Naive thymus-derived CD4-positive, alpha-beta T cell (primary cell): ENCODE measurements around the gene APMAP. TPM values are rescaled to one million over a fixed set of nuclear protein-coding genes. Genes with fewer than 3 reads are reported as not detected.

Experiments used
- ATAC-seq: fragments of 150-1000 bp; cut with Tn5 transposase; 2 replicates; pipeline ENCODE4 v1.10.0; 2021; ENCODE audit warnings: mild to moderate bottlenecking, moderate library complexity
- CTCF ChIA-PET: fragments of 350-600 bp; sonication (Branson Sonifier 250); formaldehyde crosslinking; loops from one replicate; lab custom pipeline; 2021; ENCODE audit warnings: antibody characterized with exemption; lab: Charles Lee
- POLR2A ChIA-PET: fragments of 350-600 bp; sonication (Branson Sonifier 250); formaldehyde crosslinking; loops from one replicate; lab custom pipeline; 2021; ENCODE audit warnings: antibody characterized with exemption, inconsistent platforms; lab: Charles Lee
- DNase-seq, 9 donors: peaks; one replicate each; pipeline versions ENCODE4 v3.0.0 to v3.0.0-alpha.2; 2020 to 2022; ENCODE audit warnings: mixed read lengths in 1 of 9
- H3K27ac ChIP-seq: one replicate; pipeline ENCODE4 v1.7.0; 2013; ENCODE audit warnings: mild to moderate bottlenecking, low read depth, low read length, moderate library complexity
- H3K27me3 ChIP-seq, 2 donors: one replicate each; pipeline ENCODE4 v1.7.0; 2013; ENCODE audit warnings: low read length in 2 of 2, mild to moderate bottlenecking in 2 of 2, moderate library complexity in 2 of 2; ENCODE audit not compliant: control insufficient read depth in 2 of 2, insufficient read depth in 2 of 2
- H3K36me3 ChIP-seq, 3 experiments: 1 replicate in 2 of 3; 2 replicates in 1 of 3; pipeline ENCODE4 v1.7.0; 2013; ENCODE audit warnings: low read length in 3 of 3, mild to moderate bottlenecking in 3 of 3, moderate library complexity in 1 of 3; ENCODE audit not compliant: insufficient read depth in 3 of 3, control insufficient read depth in 2 of 3
- H3K4me1 ChIP-seq, 2 donors: one replicate each; pipeline ENCODE4 v1.7.0; 2013; ENCODE audit warnings: low read length in 2 of 2, mild to moderate bottlenecking in 2 of 2, moderate library complexity in 1 of 2; ENCODE audit not compliant: control insufficient read depth in 2 of 2, insufficient read depth in 2 of 2
- H3K4me3 ChIP-seq: 2 replicates; pipeline ENCODE4 v1.7.0; 2013; ENCODE audit warnings: mild to moderate bottlenecking, low read length
- H3K9me3 ChIP-seq, 3 experiments: 1 replicate in 2 of 3; 2 replicates in 1 of 3; pipeline ENCODE4 v1.7.0; 2013; ENCODE audit warnings: low read length in 3 of 3; ENCODE audit not compliant: control insufficient read depth in 2 of 3
- H3K27ac Mint-ChIP-seq, 9 donors: one replicate each; pipeline ENCODE4 v1.8.0; 2020 to 2022; ENCODE audit warnings: mixed read lengths in 9 of 9, mild to moderate bottlenecking in 8 of 9, moderate library complexity in 5 of 9, inconsistent platforms in 2 of 9
- H3K27me3 Mint-ChIP-seq, 5 donors: one replicate each; pipeline ENCODE4 v1.8.0; 2021 to 2022; ENCODE audit warnings: mixed read lengths in 5 of 5, mild to moderate bottlenecking in 1 of 5
- H3K36me3 Mint-ChIP-seq, 5 donors: one replicate each; pipeline ENCODE4 v1.8.0; 2020 to 2022; ENCODE audit warnings: mixed read lengths in 5 of 5, mild to moderate bottlenecking in 3 of 5, inconsistent platforms in 1 of 5
- H3K4me1 Mint-ChIP-seq, 7 donors: one replicate each; pipeline ENCODE4 v1.8.0; 2020 to 2022; ENCODE audit warnings: mixed read lengths in 7 of 7, mild to moderate bottlenecking in 3 of 7, inconsistent platforms in 1 of 7
- H3K4me3 Mint-ChIP-seq, 10 donors: one replicate each; pipeline ENCODE4 v1.8.0; 2020 to 2022; ENCODE audit warnings: mild to moderate bottlenecking in 10 of 10, mixed read lengths in 10 of 10, moderate library complexity in 6 of 10, inconsistent platforms in 2 of 10
- H3K9me3 Mint-ChIP-seq, 11 donors: one replicate each; pipeline ENCODE4 v1.8.0; 2020 to 2022; ENCODE audit warnings: mixed read lengths in 11 of 11, mild to moderate bottlenecking in 4 of 11, inconsistent platforms in 1 of 11, moderate library complexity in 1 of 11
- intact Hi-C, 2 donors: fragments of 100-400 bp; cut with micrococcal nuclease; formaldehyde crosslinking; loops; one replicate each; pipeline ENCODE4 v1.15.1; 2023
- polyA plus RNA-seq, 2 donors: library from polyadenylated mRNA; unstranded; fragments of 300-500 nt; fragmentation: Illumina TruSeq; gene quantifications; one replicate each; pipeline ENCODE4 v1.2.3, GENCODE V29; 2021
- total RNA-seq, 6 experiments: library from RNA in 5 of 6; stranded (reverse) in 5 of 6; gene quantifications; 1 replicate in 5 of 6; 2 replicates in 1 of 6; pipeline ENCODE4 v1.2.3 and lab custom pipeline; 2021 to 2026

Gene APMAP, protein sequence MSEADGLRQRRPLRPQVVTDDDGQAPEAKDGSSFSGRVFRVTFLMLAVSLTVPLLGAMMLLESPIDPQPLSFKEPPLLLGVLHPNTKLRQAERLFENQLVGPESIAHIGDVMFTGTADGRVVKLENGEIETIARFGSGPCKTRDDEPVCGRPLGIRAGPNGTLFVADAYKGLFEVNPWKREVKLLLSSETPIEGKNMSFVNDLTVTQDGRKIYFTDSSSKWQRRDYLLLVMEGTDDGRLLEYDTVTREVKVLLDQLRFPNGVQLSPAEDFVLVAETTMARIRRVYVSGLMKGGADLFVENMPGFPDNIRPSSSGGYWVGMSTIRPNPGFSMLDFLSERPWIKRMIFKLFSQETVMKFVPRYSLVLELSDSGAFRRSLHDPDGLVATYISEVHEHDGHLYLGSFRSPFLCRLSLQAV
- total RNA-seq (10 to 100 TPM; 28.2 to 47.3 (median 38.8) TPM), polyA plus RNA-seq (10 to 100 TPM; 70.2 to 74.6 TPM), total RNA-seq (lab: John Stamatoyannopoulos, UW) (26.1 reads per million, percentile 56 among the genes with 10 or more reads in this experiment)

DNA sequence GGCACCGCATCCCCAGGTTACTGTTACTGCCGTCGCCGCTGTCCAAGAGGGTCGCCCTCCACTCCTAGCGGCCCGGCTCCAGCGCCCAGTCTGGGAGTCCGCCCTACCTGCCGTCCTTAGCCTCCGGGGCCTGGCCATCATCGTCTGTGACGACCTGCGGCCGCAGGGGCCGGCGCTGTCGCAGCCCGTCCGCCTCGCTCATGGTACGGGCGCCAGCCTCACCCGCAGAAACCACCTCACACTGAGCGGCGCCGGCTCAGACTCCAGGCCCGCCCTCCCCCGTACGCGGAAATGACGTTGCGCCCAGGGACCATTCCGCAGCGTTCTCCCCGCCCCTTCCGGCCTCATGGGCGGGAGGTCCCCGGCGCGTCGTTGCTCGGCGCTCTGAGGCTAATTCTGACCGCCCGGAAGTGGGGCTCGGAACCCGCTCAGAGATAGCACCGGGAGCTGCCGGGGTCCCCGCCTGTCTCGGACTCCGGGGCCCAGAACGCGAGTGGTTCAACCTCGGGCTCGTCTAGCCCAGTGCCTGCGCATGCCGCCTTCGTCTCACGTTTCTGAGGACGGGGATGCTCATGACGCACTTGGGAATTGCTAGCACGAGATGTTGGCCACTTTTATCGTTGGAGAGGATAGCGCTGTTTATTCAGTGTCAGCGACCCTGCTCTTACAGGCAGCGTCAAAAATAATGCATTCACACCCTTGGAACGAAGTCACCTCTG, at the start of gene APMAP:
APMAP (minus strand) TSS at position 265 of the 719 bp plus-strand sequence; CDS start at position 202, 63 bp downstream.
- CTCF ChIA-PET: interaction anchor here (1.2 to 4.0 kb wide), 5 partner anchors 66 to 406 kb away, joined by 5 to 122 read pairs (median 10); partner anchors contain the start of gene ACSS1
- Mint-ChIP-seq H3K27me3 (peaks cover 0 to 16% (median 0%) of the 10 kb centered on the region in 5 donors), H3K27ac (peak within 1 kb of the TSS; percentile 93 to 98 (median 97)), H3K4me1 (peaks cover 39 to 71% (median 57%) of the 10 kb centered on the region in 7 donors), H3K4me3 (peak within 1 kb of the TSS; percentile 88 to 96 (median 94)), H3K9me3 (no peaks in the 10 kb centered on the region), H3K36me3 (peaks cover 0 to 14% (median 0%) of the 10 kb centered on the region in 5 donors)
- peak within 1 kb of the TSS; percentile 90 for H3K4me3 ChIP-seq
- peak within 1 kb of the TSS; percentile 97 for H3K27ac ChIP-seq
- ATAC-seq (peak; percentile 96), DNase-seq (peak; percentile 88 to 97 (median 94))
- POLR2A ChIA-PET: interaction anchor here (0.6 to 7.6 kb wide), 9 partner anchors 43 to 1068 kb away, joined by 3 to 95 read pairs (median 5); partner anchors contain the start of genes ACSS1, CST7 and ENTPD6
- peaks cover 27 to 36% of the 10 kb centered on the region in 2 donors for H3K4me1 ChIP-seq
- peaks cover 0 to 3% (median 0%) of the 10 kb centered on the region in 3 experiments for H3K36me3 ChIP-seq
- intact Hi-C loops: loop anchor here (1.0 to 10.0 kb wide), 22 partner anchors 43 to 1642 kb away; partner anchors contain the start of genes ABHD12 (in 2 of the 2), ACSS1 (in 2 of the 2), CST7 (in 2 of the 2) and ENTPD6 (in 1 of the 2)
- H3K9me3 ChIP-seq: no peaks in the 10 kb centered on the region
- no peaks in the 10 kb centered on the region for H3K27me3 ChIP-seq

DNA sequence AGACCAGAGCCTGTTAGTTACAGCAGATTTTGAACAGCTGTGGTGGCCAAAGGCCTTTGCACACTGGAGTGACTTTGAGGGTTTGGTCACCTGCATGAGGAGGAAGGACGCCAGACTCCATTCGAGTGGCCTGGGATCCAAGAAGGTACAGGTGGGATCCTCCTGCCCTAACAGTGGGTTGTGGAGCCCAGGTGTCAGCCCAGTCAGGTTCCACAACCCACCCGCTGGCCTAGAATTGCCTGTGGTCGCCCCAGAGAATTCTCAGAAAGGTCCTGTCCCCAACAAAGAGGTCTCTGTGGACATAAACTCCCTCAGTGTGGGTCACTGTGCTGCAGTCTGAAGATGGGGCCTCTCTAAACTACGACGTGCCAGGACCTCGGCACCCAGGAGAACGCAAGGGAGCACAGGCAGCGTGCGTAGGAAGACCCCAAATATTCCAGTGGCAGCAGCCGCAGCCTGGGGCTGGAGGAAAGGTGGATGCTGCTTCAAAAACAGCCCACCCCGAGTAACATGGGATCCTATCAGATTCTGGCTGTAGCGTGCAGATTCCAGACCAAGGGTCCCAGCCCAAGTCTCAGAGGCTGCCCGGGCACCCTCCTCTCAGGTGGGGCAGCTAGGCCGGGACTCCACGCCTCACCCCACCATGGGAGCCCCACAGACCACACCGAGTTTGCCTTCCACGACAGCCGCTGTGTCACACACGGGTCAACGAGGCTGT, 49.4 kb upstream of the APMAP start:
- Histone ChIP-seq H3K27me3 (no peaks in the 10 kb centered on the region), H3K36me3 (peaks cover 0 to 11% (median 0%) of the 10 kb centered on the region in 3 experiments), H3K9me3 (no peaks in the 10 kb centered on the region), H3K27ac (peak overlapping the region; percentile 76), H3K4me3 (no peak overlapping the region), H3K4me1 (peaks cover 25 to 55% of the 10 kb centered on the region in 2 donors)
- Mint-ChIP-seq H3K4me1 (peaks cover 25 to 65% (median 44%) of the 10 kb centered on the region in 7 donors), H3K9me3 (peaks cover 0 to 3% (median 0%) of the 10 kb centered on the region in 11 donors), H3K4me3 (peak overlapping the region in 5 of 10 donors; percentile 70 to 86 (median 74)), H3K27me3 (no peaks in the 10 kb centered on the region), H3K27ac (peak overlapping the region in 8 of 9 donors; percentile 86 to 99 (median 96)), H3K36me3 (peaks cover 0 to 3% (median 0%) of the 10 kb centered on the region in 5 donors)
- intact Hi-C loops: no loop called here
- ChIA-PET CTCF (no interaction called here), POLR2A (interaction anchor here (6.1 kb wide), 1 partner anchor 15 kb away, joined by 50 read pairs; the partner anchor contains the start of gene ACSS1)
- ATAC-seq (no peak), DNase-seq (no peak)

DNA sequence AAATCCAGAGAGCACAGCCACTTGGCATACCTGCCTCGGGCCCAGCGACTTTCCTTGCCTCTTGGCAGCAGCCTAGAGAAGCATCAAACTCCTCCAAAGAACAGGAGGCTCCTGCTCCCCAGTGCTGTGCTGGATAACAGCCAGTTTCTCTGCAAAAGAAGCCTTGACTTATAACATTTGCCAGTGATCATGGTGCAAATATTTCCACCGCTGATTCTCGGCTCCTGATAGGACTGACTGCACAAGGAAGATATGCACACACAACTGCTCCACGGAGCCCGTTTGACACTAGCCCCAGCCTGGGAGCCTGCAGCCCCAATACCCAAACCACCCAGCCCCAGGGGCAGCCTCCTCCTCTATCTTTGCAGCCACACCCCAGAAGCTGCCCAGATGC, 47.9 kb upstream of the APMAP start:
- Histone ChIP-seq H3K4me1 (peaks cover 35 to 70% of the 10 kb centered on the region in 2 donors), H3K27ac (peak overlapping the region; percentile 56), H3K4me3 (no peak overlapping the region), H3K9me3 (no peaks in the 10 kb centered on the region), H3K27me3 (no peaks in the 10 kb centered on the region), H3K36me3 (no peaks in the 10 kb centered on the region)
- H3K36me3 Mint-ChIP-seq: peaks cover 0 to 2% (median 0%) of the 10 kb centered on the region in 5 donors
- H3K27me3 Mint-ChIP-seq: no peaks in the 10 kb centered on the region
- peaks cover 0 to 3% (median 0%) of the 10 kb centered on the region in 11 donors for H3K9me3 Mint-ChIP-seq
- peaks cover 40 to 80% (median 59%) of the 10 kb centered on the region in 7 donors for H3K4me1 Mint-ChIP-seq
- ChIA-PET CTCF (no interaction called here), POLR2A (interaction anchor here (6.1 kb wide), 1 partner anchor 16 kb away, joined by 50 read pairs; the partner anchor contains the start of gene ACSS1)
- H3K27ac Mint-ChIP-seq: peak overlapping the region in 8 of 9 donors; percentile 77 to 93 (median 86)
- intact Hi-C loops: no loop called here
- ATAC-seq (no peak), DNase-seq (no peak)
- peak overlapping the region in 1 of 10 donors; percentile 86 for H3K4me3 Mint-ChIP-seq

DNA sequence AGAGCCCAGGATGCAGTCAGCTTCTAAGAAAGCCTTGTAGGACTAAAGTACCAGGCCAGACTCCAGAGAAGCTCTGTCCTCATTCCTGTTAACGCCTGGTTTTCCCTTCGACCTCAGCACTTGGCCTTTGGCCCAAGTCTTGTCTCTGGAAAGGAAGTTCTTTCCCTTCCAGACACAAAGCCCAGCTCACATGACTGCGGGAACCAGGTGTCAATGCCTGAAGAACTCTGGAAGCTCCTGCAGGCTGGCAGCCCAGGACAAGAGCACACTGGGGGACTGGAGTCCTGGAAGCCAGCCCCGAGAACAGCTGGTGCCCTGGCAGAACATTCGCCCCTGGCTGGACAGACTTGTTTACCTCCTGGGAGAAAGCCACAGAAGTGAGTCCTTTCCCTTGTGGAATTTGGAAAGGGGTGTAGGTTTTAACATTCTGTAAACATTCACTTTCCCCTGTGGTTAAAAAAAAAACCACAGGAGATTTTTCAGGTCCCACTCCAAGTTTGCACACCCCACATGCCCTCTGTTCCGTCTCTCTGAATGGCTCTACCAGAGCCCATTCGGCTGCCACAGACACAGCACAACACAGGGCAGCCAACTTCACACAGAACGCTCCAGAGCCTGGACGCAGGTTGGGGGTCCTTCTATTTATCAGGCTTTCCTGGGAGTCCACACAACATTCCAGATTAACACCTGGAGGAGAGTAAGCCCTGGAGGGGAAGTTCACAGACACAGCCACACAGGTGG, 47.3 kb upstream of the APMAP start:
- intact Hi-C loops: no loop called here
- Mint-ChIP-seq H3K27me3 (no peaks in the 10 kb centered on the region), H3K27ac (peak overlapping the region in 8 of 9 donors; percentile 77 to 93 (median 86)), H3K4me3 (peak overlapping the region in 1 of 10 donors; percentile 86), H3K9me3 (peaks cover 0 to 3% (median 0%) of the 10 kb centered on the region in 11 donors), H3K36me3 (peaks cover 0 to 2% (median 0%) of the 10 kb centered on the region in 5 donors), H3K4me1 (peaks cover 40 to 84% (median 61%) of the 10 kb centered on the region in 7 donors)
- ATAC-seq: no peak
- Histone ChIP-seq H3K27ac (peak overlapping the region; percentile 56), H3K4me3 (no peak overlapping the region), H3K4me1 (peaks cover 35 to 70% of the 10 kb centered on the region in 2 donors), H3K27me3 (no peaks in the 10 kb centered on the region), H3K9me3 (no peaks in the 10 kb centered on the region), H3K36me3 (no peaks in the 10 kb centered on the region)
- ChIA-PET CTCF (interaction anchor here (1.5 kb wide), 1 partner anchor 24 kb away, joined by 5 read pairs; no protein-coding TSS in a partner anchor), POLR2A (no interaction called here)
- DNase-seq: no peak

DNA sequence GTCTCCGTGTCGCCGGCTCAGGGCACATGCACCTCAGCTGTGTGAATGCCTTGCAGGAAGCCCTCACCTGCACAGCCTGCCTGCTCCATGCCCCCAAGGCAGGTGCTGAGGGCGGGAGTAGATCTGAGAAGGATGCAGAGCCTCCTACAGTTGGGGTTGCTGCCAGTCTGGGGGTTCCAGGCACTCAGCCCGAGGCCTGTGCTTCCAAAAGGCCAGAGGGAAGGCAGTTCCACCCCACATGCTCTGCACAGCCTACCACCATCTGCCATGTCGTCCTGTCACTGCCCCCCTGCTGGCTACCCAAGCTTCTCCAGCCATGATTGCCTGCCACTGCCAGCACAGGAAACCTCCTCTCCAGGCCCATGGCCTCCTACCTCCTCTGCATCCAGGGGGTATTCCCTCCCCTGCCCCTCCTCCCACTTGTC, 46.1 kb upstream of the APMAP start:
- intact Hi-C loops: no loop called here
- no peak for DNase-seq
- peak overlapping the region; percentile 56 for H3K27ac ChIP-seq

More for the DNA sequence above, 46.1 kb upstream of the APMAP start:
- ChIA-PET POLR2A (interaction anchor here (4.1 kb wide), 1 partner anchor 20 kb away, joined by 25 read pairs; the partner anchor contains the start of gene ACSS1), CTCF (interaction anchor here (0.6 to 1.5 kb wide), 3 partner anchors 24 to 1101 kb away, joined by 3 to 5 read pairs (median 3); no protein-coding TSS in a partner anchor)
- H3K4me1 ChIP-seq: peaks cover 35 to 70% of the 10 kb centered on the region in 2 donors
- H3K4me3 Mint-ChIP-seq: peak overlapping the region in 1 of 10 donors; percentile 12
- ATAC-seq: no peak
- H3K27ac Mint-ChIP-seq: peak overlapping the region in 8 of 9 donors; percentile 88 to 92 (median 90)
- no peaks in the 10 kb centered on the region for H3K27me3 ChIP-seq
- peaks cover 0 to 3% (median 0%) of the 10 kb centered on the region in 11 donors for H3K9me3 Mint-ChIP-seq
- peaks cover 0 to 2% (median 0%) of the 10 kb centered on the region in 5 donors for H3K36me3 Mint-ChIP-seq
- H3K36me3 ChIP-seq: no peaks in the 10 kb centered on the region
- H3K4me3 ChIP-seq: no peak overlapping the region
- peaks cover 41 to 84% (median 62%) of the 10 kb centered on the region in 7 donors for H3K4me1 Mint-ChIP-seq
- no peaks in the 10 kb centered on the region for H3K27me3 Mint-ChIP-seq
- H3K9me3 ChIP-seq: no peaks in the 10 kb centered on the region
